Ovary (tissue), 9 donors: ENCODE data around the gene GYG2. TPM values are rescaled to one million over a fixed set of nuclear protein-coding genes. Genes with fewer than 3 reads are reported as not detected.

Experiments used
- DNase-seq, 5 donors: peaks; one replicate each; pipeline ENCODE4 v3.0.0-alpha.2; 2019 to 2020
- H3K27ac ChIP-seq, 2 donors: fragments of 200-600 bp; one replicate each; pipeline versions ENCODE4 v1.5.1 to v1.8.0; 2019 to 2022
- H3K27me3 ChIP-seq: fragments of 200-600 bp; one replicate; pipeline ENCODE4 v1.8.0; 2022
- H3K36me3 ChIP-seq: fragments of 200-600 bp; sonication (generic); one replicate; pipeline ENCODE4 v1.5.1; 2019
- H3K4me1 ChIP-seq: one replicate; pipeline ENCODE4 v1.8.1; 2013; ENCODE audit warnings: mild to moderate bottlenecking, moderate library complexity; ENCODE audit not compliant: insufficient read depth
- H3K4me3 ChIP-seq: fragments of 200-600 bp; sonication (generic); one replicate; pipeline ENCODE4 v1.5.1; 2017
- H3K9me3 ChIP-seq, 2 donors: fragments of 200-600 bp in 1 of 2; sonication (generic) in 1 of 2; one replicate each; pipeline versions ENCODE4 v1.5.1 to v1.8.1; 2013 to 2019; ENCODE audit warnings: mild to moderate bottlenecking in 1 of 2, moderate library complexity in 1 of 2
- CTCF ChIP-seq, 3 donors: fragments of 450-650 bp in 2 of 3; fragments of 200-600 bp in 1 of 3; IDR thresholded peaks; one replicate each; pipeline versions ENCODE4 v1.5.1 to v1.8.0; 2016 to 2022; ENCODE audit warnings: antibody characterized with exemption in 3 of 3, mild to moderate bottlenecking in 1 of 3
- EP300 ChIP-seq: sonication (generic); formaldehyde crosslinking; IDR thresholded peaks from one replicate; pipeline ENCODE4 v1.6.1; 2017; ENCODE audit warnings: antibody characterized with exemption
- POLR2A ChIP-seq: fragments of 450-650 bp; IDR thresholded peaks from one replicate; pipeline ENCODE4 v1.6.1; 2017; ENCODE audit warnings: antibody characterized with exemption, mild to moderate bottlenecking, moderate library complexity
- WGBS, 3 donors: extraction: QIAGEN DNeasy Blood & Tissue Kit in 1 of 3; methylation state at CpG; one replicate each; pipeline versions ENCODE4 v1.1.5 to v1.1.7; 2013 to 2017; 5-methylcytosine and 5-hydroxymethylcytosine counted together
- intact Hi-C, 4 donors: fragments of 100-400 bp; cut with DNase I; formaldehyde crosslinking; loops; one replicate each; pipeline versions ENCODE4 v1.11.0 to v1.15.1; 2022 to 2023
- polyA plus RNA-seq, 2 donors: library from polyadenylated mRNA; stranded (reverse); fragments of 200-250 nt in 1 of 2; fragments of 350-450 nt in 1 of 2; fragmentation: Illumina TruSeq in 1 of 2; extraction: RNeasy Lipid Tissue Mini Kit (QIAGEN cat#74804) in 1 of 2; gene quantifications; one replicate each; pipeline ENCODE4 v1.2.3, GENCODE V29; 2013 to 2014
- total RNA-seq, 7 donors: library from RNA; depleted of rRNA in 2 of 7; stranded (reverse); fragments of >200 nt in 2 of 7; fragmentation: NEBNext Ultra II Directional in 3 of 7; extraction: Animal tissue kit (Norgen Biotek cat#: 25700) in 3 of 7; gene quantifications; one replicate each; pipeline versions ENCODE4 v1.1.0 to v1.2.4, GENCODE V29; 2016 to 2023
- donor health status: DM: no; HTN: no; CAD: no; lungs with moderate emphysema.
- donor health status: DM: no; HTN: no; CAD: no.
- donor health status: Bipolar disorder and iron deficiency.
- donor health status: DM: yes; HTN: yes; CAD: no.
- donor health status: DM: no; HTN: no; CAD: no.
- donor health status: DM: yes; HTN: yes; CAD: no.

GYG2 gene
- total and polyA plus RNA-seq, 9 donors = 0.72 to 9.0 (median 3.9) TPM

- intact Hi-C loops = no loop called here
- H3K27ac ChIP-seq = no peak overlapping the region
- H3K4me1 ChIP-seq = no peaks in the 10 kb centered on the region
- TF ChIP-seq EP300 = no peak
- no peak for TF ChIP-seq CTCF (IDR thresholded peaks at IDR 0.05)
- TF ChIP-seq POLR2A = no peak
- no peaks in the 10 kb centered on the region for H3K36me3 ChIP-seq
- no peak for DNase-seq
- H3K27me3 ChIP-seq = no peaks in the 10 kb centered on the region
- WGBS, 3 donors = 94 to 97% (median 95%) methylated on average over 3 of the region's 3 CpGs
- no peak overlapping the region for H3K4me3 ChIP-seq
- H3K9me3 ChIP-seq = no peaks in the 10 kb centered on the region
These were observed 46.4 kb downstream of the GYG2 start for GRCh38 chrX:2875136-2875481.

DNA sequence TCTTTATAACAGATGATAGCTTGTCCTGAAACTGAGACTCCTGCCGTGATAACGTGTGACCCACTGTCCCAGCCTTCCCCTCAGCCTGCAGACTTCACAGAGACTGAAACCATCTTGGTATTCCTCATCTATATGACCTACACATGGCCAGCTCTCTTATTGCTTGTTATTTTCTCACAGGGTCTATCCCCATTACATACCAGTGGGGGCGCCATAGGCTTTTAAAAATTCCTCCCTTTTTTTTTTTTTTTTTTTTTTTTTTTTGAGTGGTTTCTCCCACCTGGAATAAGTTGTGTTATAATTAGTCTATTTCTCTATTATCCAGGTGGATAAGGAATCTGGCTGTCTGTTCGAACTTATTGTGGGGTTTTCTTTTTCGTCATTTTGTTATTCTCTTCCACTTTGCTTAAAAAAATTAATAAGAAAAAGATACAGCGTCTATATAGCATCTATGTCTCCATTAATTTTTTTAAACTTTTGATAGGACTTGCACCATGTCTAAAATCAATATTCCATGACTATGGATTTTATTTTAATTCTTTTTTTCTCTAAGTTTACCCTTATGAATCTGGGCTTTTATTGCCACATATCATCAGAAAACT is 47.2 kb downstream of the GYG2 start:
- H3K4me3 ChIP-seq = no peak overlapping the region
- H3K4me1 ChIP-seq = no peaks in the 10 kb centered on the region
- intact Hi-C loops = no loop called here
- H3K9me3 ChIP-seq = no peaks in the 10 kb centered on the region
- no peak overlapping the region for H3K27ac ChIP-seq
- no peaks in the 10 kb centered on the region for H3K36me3 ChIP-seq
- TF ChIP-seq POLR2A (no peak), CTCF (IDR thresholded peaks at IDR 0.05) (no peak), EP300 (no peak)
- DNase-seq = no peak
- no peaks in the 10 kb centered on the region for H3K27me3 ChIP-seq
- 78 to 79% (median 79%) methylated on average over 6 of the region's 6 CpGs for WGBS, 3 donors

GRCh38 chrX:2878563-2878962 is 49.8 kb downstream of the GYG2 start:
- Histone ChIP-seq H3K36me3 (no peaks in the 10 kb centered on the region), H3K4me1 (no peaks in the 10 kb centered on the region), H3K9me3 (no peaks in the 10 kb centered on the region), H3K4me3 (no peak overlapping the region), H3K27ac (no peak overlapping the region), H3K27me3 (no peaks in the 10 kb centered on the region)
- WGBS, 3 donors = 74 to 79% (median 75%) methylated on average over 2 of the region's 2 CpGs
- DNase-seq = no peak
- intact Hi-C loops = no loop called here
- TF ChIP-seq EP300 = no peak
- no peak for TF ChIP-seq POLR2A
- no peak for TF ChIP-seq CTCF (IDR thresholded peaks at IDR 0.05)

DNA sequence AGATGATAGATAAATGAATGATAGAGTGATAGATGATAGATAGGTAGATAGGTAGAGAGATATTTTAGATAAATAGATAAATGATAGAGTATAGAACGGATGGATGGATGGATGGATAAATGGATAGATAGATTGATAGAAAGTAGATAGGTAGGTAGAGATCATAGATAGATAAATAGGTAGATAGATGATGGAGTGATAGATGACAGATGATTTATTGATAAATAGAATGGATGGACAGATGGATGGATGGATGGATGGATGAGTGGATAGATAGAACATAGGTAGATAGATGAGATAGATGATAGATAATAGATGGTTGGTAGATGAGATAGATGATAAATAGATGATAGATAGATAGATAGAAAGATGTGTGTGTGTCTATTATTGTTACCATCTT is 50.9 kb downstream of the GYG2 start:
- Histone ChIP-seq H3K4me1 (no peaks in the 10 kb centered on the region), H3K36me3 (no peaks in the 10 kb centered on the region), H3K27me3 (no peaks in the 10 kb centered on the region), H3K4me3 (no peak overlapping the region), H3K27ac (no peak overlapping the region), H3K9me3 (no peaks in the 10 kb centered on the region)
- DNase-seq = no peak
- TF ChIP-seq EP300 = no peak
- TF ChIP-seq CTCF (IDR thresholded peaks at IDR 0.05) = no peak
- TF ChIP-seq POLR2A = no peak
- intact Hi-C loops = no loop called here
- 94 to 95% (median 95%) methylated on average over 1 of the region's 1 CpG for WGBS, 3 donors
